Stimulated activated CD4-positive, alpha-beta T cell treated with anti-CD3 and anti-CD28 coated beads, Interleukin-1b, Interleukin-23, amount 100 ng/mL, for 4 hours (primary cell): ENCODE results near the gene CCR5.

Experiments
- DNase-seq, 2 donors: peaks; one replicate each; pipeline ENCODE4 v3.0.0-alpha.2; 2020; ENCODE audit warnings: low read depth in 2 of 2

Gene CCR5

GRCh38 chr3:46407970-46408369 lies 37.2 kb downstream of the CCR5 start:
- no peak for DNase-seq

GRCh38 chr3:46408853-46409252 lies 38.1 kb downstream of the CCR5 start:
- DNase-seq = no peak

GRCh38 chr3:46409739-46410489 lies 39.2 kb downstream of the CCR5 start:
- no peak for DNase-seq

- no peak for DNase-seq
Measured at GRCh38 chr3:46410669-46411068, 39.9 kb downstream of the CCR5 start.

GRCh38 chr3:46411271-46411670 lies 40.5 kb downstream of the CCR5 start:
- DNase-seq = no peak

GRCh38 chr3:46412786-46413298 lies 42.1 kb downstream of the CCR5 start:
- no peak for DNase-seq

- no peak for DNase-seq
Measured at GRCh38 chr3:46413951-46414350, 43.2 kb downstream of the CCR5 start.

GRCh38 chr3:46414739-46415138 lies 44.0 kb downstream of the CCR5 start:
- no peak for DNase-seq

- DNase-seq = no peak
Measured at GRCh38 chr3:46416125-46416810, 45.5 kb downstream of the CCR5 start.

- no peak for DNase-seq
Measured at GRCh38 chr3:46416811-46417510, 46.2 kb downstream of the CCR5 start.

- no peak for DNase-seq
Measured at GRCh38 chr3:46417841-46418611, 47.3 kb downstream of the CCR5 start.

GRCh38 chr3:46419816-46420215 lies 49.1 kb downstream of the CCR5 start:
- DNase-seq = no peak

- DNase-seq = no peak
Measured at GRCh38 chr3:46420931-46421330, 50.2 kb downstream of the CCR5 start.

GRCh38 chr3:46422617-46423016 lies 51.9 kb downstream of the CCR5 start:
- no peak for DNase-seq

GRCh38 chr3:46423588-46423987 lies 52.8 kb downstream of the CCR5 start:
- DNase-seq = no peak
